H1 (cell line): ENCODE measurements around the gene NRSN2. TPM values are rescaled to one million over a fixed set of nuclear protein-coding genes. Genes with fewer than 3 reads are reported as not detected.

Source experiments
- BACH1 ChIP-seq: IDR thresholded peaks from 2 replicates; pipeline ENCODE4 v1.6.1; 2012; ENCODE audit warnings: low read length, improper control_type of control experiment
- EGR1 ChIP-seq: IDR thresholded peaks from 2 replicates; pipeline ENCODE4 v1.6.1; 2011; ENCODE audit warnings: low read depth, low read length, borderline replicate concordance
- EZH2 ChIP-seq: fragments of 200-600 bp; sonication (generic); IDR thresholded peaks from 2 replicates; pipeline ENCODE4 v1.7.1; 2012; ENCODE audit warnings: low read depth, mild to moderate bottlenecking, moderate library complexity, low read length, inconsistent platforms; ENCODE audit not compliant: severe bottlenecking
- RNF2 ChIP-seq: fragments of 200-900, 300-1000 bp; sonication (generic); IDR thresholded peaks from 2 replicates; pipeline ENCODE4 v1.7.1; 2016; ENCODE audit warnings: borderline replicate concordance, low read depth, mild to moderate bottlenecking, antibody characterized with exemption, low read length; ENCODE audit not compliant: poor library complexity, severe bottlenecking; ENCODE audit errors: missing control alignments
- RXRA ChIP-seq: IDR thresholded peaks from 2 replicates; pipeline ENCODE4 v1.6.1; 2011; ENCODE audit warnings: low read depth, mild to moderate bottlenecking, low read length, moderate library complexity; ENCODE audit not compliant: insufficient read depth
- SIN3A ChIP-seq, 2 experiments: IDR thresholded peaks in 1 of 2; conservative IDR thresholded peaks in 1 of 2; 2 replicates each; pipeline ENCODE4 v1.6.1; 2011 to 2012; ENCODE audit warnings: low read length in 2 of 2, improper control_type of control experiment in 1 of 2, low read depth in 1 of 2, mild to moderate bottlenecking in 1 of 2
- polyA plus RNA-seq, 7 experiments: library from polyadenylated mRNA; depleted of rRNA in 3 of 7; stranded (reverse) in 5 of 7; unstranded in 2 of 7; fragments of >200 nt in 5 of 7; fragments of 200-250 nt in 2 of 7; gene quantifications; 1 replicate in 5 of 7; 2 replicates in 1 of 7; 4 replicates in 1 of 7; pipeline versions ENCODE4 v1.2.1 to v1.2.3, GENCODE V29; 2011 to 2013; ENCODE audit warnings: missing spikeins in 2 of 7, mixed read lengths in 2 of 7
- total RNA-seq: library from RNA; stranded (reverse); fragmentation: NEBNext Ultra II Directional; extraction: Animal tissue kit (Norgen Biotek cat#: 25700); gene quantifications from 2 replicates; pipeline ENCODE4 v1.2.1, GENCODE V29; 2021

Gene NRSN2
- total and polyA plus RNA-seq, 2 of the 8 experiments (the other 6 are each of a cell fraction or from before 2014, with no cell fraction given) = 19.4 to 33.3 TPM

DNA sequence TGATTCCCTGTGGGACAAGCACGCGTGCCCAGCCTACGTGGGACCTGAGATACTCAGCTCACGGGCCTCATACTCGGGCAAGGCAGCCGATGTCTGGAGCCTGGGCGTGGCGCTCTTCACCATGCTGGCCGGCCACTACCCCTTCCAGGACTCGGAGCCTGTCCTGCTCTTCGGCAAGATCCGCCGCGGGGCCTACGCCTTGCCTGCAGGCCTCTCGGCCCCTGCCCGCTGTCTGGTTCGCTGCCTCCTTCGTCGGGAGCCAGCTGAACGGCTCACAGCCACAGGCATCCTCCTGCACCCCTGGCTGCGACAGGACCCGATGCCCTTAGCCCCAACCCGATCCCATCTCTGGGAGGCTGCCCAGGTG, 49.3 kb downstream of the NRSN2 start (continued):
- no peak for TF ChIP-seq RNF2
- TF ChIP-seq RXRA = no peak
- TF ChIP-seq EZH2 = no peak
- TF ChIP-seq BACH1 = no peak
- no peak for TF ChIP-seq EGR1
- no peak for TF ChIP-seq SIN3A (conservative IDR thresholded peaks at IDR 0.05 in 1 of 2, IDR thresholded peaks at IDR 0.05 in 1 of 2; ENCODE audit: low read depth in 1 of 2, low read length in 2 of 2)
